ENCODE data around the gene CDH5.
A peak's percentile ranks its signal among the peaks of the same experiment; 100 is the strongest.

DNA sequence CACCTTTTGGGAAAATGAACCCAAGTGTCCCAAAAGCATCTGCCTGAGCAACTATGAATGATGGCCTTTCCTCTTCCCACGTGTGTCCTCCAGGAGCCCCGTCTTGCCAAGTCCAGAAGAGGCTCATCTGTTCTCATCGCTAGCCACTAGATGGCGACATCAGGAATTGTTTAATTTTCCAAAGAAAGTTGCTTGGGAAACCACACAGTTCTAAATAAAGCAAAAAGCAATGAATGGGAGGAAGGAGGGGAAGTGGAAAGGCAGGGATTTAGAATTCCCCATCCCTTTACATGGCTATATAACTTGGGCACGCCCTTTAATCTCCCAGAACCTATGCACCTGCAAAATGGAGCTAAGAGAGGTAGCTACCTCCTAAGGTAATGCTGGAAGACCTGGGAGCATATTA is 9.0 kb upstream of the CDH5 start:
- TF ChIP-seq, protein P1, sequence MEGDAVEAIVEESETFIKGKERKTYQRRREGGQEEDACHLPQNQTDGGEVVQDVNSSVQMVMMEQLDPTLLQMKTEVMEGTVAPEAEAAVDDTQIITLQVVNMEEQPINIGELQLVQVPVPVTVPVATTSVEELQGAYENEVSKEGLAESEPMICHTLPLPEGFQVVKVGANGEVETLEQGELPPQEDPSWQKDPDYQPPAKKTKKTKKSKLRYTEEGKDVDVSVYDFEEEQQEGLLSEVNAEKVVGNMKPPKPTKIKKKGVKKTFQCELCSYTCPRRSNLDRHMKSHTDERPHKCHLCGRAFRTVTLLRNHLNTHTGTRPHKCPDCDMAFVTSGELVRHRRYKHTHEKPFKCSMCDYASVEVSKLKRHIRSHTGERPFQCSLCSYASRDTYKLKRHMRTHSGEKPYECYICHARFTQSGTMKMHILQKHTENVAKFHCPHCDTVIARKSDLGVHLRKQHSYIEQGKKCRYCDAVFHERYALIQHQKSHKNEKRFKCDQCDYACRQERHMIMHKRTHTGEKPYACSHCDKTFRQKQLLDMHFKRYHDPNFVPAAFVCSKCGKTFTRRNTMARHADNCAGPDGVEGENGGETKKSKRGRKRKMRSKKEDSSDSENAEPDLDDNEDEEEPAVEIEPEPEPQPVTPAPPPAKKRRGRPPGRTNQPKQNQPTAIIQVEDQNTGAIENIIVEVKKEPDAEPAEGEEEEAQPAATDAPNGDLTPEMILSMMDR (conservative IDR thresholded peaks at IDR 0.05): peak; percentile 85
- no peak for TF ChIP-seq EZH2 (IDR thresholded peaks at IDR 0.05; ENCODE audit: low read depth)
